GM23248 (cell line): ENCODE measurements around the gene PTPRN2.

Experiments
- EZH2 ChIP-seq: fragments of 200-600 bp; sonication (generic); IDR thresholded peaks from 2 replicates; pipeline ENCODE4 v1.6.1; 2018; ENCODE audit warnings: antibody characterized with exemption, mild to moderate bottlenecking; ENCODE audit not compliant: insufficient read depth, poor library complexity, severe bottlenecking
- EZH2phosphoT487 ChIP-seq: fragments of 200-600 bp; sonication (generic); IDR thresholded peaks from 2 replicates; pipeline ENCODE4 v1.6.1; 2018; ENCODE audit warnings: antibody characterized with exemption, moderate library complexity, mild to moderate bottlenecking, low read depth; ENCODE audit not compliant: insufficient read depth

DNA sequence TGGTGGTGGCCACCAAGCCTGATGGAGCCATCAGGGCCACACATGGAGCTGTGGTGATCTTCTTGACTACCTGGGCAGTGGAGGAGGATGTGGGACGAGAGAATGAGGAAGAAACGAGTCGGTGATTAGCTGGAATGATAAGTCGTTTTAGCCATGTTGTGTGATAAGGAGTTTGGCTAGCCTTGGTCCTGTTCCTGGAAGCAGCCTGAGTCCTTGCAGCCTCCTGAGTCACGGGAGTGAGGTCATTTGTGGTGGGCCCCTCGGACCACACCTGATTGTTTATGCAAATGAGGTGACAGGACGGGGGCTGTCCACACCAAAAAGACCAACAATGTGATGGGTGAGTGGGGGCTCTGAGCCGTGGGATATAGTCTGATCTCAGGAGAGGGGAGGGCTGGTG is 554.4 kb downstream of the PTPRN2 start:
- TF ChIP-seq EZH2 (no peak), EZH2phosphoT487 (no peak)
